T-helper 22 cell (primary cell): ENCODE measurements around the gene C11orf91.
"Not testable (repeated sequence)": the region's sequence is repeated elsewhere in the genome, so short reads cannot be mapped to it uniquely, and the experiment has no call there.

Experiments used
- DNase-seq: peaks from one replicate; pipeline ENCODE4 v3.0.0-alpha.2; 2020; ENCODE audit warnings: low read depth

Gene C11orf91

DNA sequence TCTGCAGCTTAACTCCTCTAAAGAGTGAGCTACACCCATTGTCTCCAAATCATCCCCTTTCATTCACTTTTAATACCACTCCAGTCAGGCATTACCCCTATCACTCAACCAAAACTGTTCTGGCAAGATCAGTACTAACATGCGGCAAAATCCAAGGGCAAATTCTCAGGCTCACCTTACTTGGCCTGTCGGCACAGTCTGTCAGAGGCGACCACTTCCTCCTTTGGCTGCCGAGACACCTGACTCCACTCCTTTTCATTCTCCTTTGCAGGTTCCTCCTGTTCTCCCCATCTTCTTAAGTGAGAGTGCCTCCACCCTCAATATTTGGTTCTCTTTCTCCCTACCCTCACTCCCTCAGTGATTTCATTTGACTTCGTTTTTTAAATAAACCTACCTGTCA is 4.2 kb downstream of the C11orf91 start:
- DNase-seq: no peak

DNA sequence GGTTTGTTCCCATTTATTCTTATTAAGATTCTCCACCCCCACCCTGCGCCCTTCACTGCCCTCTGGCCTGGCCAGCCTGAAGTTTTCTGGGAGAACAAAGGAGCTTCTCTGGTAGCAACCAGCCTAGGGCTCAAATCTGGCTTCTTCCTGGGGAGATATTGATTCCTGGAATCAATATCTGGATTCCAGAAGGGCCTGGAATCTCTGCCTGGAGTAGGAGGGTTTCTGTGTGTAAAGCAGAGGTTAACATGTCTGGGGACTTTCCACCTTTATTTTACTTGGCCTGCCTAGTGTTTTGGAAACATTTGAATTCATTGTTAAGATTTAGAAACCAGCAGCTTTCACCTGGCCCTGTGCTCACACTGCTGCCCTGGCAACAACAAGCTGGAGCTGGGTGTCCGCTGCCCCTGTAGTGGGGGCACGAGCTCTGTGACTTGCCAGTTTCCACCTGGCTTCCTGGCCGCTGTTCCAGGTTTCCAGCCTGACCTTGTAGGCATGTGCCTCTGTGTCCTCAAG is 5.5 kb downstream of the C11orf91 start:
- DNase-seq: no peak

DNA sequence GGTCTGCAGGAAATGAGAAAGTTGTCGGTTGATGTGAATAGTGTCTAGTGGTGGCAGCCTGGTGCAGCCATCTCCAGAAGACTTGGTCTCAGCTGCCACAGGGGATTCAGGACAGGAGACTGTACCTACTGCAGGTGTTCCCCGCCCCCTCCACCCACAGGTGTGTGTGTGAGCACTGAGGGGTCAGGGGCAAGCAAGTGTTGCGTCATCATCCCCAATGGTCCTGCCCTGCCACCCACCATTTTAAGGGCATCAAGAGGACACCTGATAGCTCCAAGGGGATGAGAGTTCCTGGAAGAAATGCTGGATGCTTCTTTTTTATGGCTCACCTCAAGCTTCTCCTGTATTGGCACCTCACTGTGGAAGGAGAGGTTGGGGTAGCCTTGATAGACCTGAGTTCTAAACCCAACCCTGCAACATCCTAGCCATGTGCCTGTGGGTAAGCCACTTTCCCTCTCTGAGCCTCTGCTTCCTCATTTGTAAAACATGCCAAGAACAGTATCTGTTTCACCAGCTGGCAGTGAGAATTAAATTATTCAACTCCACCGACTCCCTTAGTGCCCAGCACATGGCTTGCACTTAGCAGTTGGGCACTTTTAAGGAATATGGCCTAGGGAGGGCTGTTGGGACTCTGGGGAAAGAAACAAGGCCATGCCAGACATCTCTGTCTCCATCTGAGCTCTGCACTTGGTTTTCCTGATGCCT is 6.1 kb downstream of the C11orf91 start:
- no peak for DNase-seq

DNA sequence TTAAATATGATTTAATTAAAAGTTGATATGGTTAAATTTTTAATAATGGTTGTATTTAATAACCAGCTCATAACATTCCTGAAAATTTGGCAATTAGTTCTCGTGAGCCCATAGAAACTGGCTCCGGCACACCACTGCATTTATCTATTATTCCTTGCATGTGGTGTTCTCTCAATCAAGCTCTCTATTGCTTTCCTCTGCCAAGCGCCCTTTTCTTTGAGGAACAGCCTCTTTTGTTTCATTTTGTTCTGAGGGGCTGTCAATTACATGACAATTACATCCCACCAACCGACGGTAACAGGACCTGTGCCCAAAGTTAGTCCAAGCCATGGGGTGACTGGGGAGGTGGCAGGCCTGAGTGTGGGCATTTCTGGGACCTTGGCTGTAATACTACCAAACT is 8.1 kb downstream of the C11orf91 start:
- DNase-seq: no peak

DNA sequence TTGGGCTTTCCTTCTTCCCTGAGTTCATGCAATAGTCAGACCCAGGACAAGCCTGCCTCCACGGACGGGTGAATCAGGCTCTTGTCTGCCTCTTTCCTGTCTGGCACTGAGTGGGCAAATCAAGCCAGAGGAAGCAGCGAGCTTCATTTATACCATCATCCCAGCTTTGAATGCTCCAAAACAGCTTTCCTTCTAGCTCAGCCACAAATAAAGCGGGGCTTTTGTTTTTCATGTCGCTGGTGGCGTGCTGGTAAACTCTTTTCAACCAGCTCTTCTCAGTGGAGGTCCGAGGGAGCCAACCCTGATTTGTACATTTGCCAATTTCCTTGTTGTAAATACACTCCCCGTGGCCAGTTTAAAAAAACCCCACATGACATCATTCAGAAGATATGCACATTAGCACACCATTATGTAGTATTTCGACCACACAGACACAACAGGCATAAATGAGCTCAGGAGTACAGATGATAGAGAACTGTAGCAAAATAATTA is 8.6 kb downstream of the C11orf91 start:
- DNase-seq: no peak

DNA sequence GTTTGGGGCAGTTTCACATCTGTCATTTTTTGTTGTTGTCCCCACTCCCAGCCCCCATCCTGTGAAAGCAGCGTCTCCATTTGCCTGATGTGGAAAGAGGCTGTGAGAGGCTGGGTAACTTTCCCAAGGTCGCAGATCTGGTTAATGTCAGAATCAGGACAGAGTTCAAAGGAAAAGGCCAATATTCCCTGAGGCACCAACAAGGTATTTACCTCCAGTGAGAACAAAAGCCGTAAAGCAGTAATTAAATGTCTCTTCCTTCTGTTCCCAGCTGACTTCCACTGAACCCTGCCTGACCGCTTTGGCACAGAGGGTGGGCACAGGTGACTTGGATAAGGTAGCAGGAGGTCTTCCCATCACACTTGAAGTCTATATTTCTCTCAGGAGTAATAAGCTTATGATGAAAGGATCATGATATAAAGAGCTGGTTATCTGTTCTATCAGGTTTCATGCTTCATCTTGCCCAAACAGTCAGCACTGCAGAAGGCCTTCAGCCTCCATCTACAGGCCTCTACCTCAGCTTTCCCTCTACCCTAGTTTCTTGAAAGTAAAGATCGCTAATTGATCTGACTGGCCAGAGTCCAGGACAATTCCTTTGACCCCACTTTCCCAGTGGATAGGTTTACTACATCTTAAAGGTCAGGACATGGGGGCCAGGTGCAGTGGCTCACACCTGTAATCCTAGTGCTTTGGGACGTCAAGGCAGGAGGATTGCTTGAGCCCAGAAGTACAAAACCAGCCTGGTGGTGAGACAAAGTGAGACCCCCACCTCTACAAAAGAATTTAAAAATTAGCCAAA is 9.4 kb downstream of the C11orf91 start:
- no peak for DNase-seq

DNA sequence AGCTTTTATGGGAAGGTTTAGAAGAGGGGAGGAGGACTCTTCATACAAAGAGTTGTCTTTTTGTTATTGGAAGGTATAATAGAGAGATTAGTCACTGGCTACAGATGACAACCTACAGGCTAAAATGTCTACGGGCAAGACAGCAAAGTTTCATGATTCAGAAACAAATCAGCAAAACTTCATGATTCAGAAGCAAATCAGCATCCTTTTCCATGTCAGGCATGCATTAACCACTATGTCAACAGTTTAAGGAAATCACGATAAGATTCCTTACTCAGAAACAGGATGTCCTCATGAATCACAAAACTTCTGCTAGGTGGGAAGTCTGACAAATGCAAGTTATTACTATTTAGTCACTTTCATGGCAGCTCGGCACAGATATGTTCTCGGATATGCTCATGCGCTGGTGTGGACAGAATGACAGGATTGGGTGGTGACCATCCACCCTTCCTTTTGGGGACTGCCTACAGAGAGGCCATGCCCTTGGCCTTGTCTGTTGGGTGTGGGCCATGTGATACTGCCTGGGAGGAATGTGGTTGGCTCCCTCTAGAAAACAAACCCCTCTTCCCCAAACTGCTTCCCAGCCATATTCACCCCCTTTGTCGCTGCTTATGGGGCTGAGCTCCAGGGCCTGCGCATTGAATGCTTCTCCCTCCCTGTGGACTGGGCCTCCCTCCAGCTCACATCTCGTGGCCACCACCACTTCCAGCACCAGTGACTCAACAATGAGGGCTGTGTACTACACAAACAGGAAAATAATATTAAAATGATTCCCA is 10.1 kb downstream of the C11orf91 start:
- no peak for DNase-seq

DNA sequence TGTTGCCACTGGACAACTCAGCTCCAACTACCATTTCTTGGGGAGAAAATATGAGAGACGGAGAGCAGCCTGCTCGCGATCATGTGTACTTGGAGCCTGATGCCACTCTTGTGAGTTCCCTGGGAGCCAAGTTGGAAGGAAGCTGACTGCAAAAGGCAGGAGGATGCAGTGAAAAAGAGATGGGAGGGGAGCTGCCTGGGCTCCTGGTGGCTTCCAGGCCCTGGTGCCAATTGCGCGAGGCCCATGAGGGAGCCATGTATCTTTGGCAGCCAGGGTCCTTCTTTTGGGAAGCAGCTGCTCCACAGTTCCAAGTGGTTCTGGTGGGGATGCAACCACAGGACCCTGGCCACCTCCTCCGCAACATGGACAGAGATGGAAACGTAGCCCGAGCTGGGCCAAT is 11.1 kb downstream of the C11orf91 start:
- no peak for DNase-seq

DNA sequence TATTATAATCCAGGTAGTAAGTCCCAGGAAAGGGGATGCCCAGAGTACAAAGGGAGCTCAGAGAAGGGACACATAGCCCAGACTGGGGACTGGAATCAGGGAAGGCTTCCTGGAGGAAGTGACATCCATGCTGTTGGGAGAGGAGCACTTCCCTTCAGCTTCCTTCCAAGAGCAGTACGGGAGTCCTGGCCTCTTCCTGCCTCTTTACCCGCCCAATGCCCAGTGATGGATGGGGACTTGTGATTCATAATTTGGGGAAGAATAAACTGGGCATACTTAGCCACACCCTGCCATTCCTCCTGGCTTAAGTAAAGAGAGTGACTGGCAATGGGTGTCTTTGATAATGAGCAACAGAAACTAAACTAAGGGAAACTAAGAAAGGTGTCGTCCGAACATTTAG is 11.5 kb downstream of the C11orf91 start:
- DNase-seq: no peak

DNA sequence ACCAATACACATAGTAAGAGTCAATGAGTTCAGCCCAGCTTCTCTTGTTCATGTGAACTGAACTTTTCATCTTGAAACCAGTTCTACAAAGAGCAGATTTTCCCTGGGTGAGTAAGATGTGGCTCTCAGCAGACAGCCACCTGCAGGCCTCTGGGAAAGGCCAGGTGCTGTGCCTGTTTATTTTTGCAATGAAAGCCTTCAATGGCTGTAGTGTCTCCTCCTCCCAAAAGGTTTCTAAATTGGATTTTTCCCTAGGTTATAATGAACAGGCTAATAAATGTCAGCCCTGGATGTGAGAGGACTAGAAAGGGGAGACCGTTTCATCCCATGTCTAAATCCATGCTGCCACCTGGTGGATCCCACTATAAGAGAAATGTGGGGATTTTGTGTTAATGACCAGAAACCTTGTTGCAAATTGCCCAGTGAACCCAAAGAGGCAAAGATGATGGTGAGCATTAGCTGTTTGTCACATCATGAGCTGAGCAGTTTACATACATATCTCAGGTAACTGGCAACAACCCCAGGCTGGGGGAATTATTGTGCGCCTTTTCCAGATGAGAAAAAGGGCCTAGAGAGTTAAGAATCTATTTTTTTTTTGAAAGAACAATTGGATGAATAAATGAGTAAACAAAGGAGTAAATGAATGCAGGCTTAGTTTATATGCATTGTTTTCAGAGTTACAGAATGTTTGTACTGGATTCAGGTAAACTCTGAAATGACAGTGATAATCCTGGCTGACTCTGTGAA is 12.7 kb downstream of the C11orf91 start:
- no peak for DNase-seq

DNA sequence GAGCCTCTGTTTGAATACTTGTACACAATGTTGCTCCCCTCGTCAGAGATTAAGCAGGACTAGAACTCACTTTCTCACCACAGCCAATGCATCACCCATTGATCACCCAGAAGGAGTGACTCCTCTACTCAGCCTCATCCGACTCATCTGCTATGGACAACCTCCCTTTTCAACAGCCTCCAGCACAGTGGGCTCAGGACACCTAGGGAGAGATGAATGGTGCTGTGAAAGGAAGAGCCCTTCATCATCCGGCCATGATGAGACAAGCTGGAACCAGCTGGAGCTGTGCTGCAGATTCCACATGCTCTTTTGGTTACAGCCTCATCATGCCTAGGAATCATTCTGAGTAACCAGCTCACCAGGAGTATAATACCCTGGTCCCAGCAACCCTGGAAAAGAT is 15.5 kb downstream of the C11orf91 start:
- no peak for DNase-seq

DNA sequence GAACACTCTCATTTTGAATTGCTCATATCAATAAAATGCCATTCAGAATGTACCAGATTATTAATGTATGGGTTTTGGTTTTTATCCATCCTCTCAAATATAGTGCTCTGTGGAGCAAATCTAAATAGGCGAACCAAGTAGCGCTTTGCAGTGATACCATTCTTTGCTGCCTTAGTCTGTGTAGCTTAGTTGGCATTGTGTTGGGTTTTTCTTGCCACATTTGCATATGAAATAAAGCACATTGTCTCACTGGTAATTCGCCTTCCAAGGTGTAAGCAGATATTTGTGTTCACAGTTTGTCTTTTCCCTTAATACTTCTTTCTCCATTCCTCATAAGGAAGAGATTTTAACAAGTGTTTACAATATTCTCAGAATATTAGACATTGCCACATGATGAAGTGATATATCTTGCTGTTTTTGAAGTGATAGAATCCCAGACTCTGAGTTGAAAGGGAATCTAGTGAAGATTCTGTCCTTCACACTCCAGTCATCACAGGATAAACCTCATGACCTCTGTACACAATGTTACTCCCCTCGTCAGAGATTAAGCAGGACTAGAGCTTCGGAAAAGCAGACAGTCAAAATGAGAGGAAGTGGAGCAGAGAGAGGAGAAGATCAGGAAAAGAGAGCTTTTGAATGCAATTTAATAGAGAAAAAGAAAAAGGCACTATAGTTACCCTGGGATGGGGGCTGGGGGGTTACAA is 16.5 kb downstream of the C11orf91 start:
- no peak for DNase-seq

DNA sequence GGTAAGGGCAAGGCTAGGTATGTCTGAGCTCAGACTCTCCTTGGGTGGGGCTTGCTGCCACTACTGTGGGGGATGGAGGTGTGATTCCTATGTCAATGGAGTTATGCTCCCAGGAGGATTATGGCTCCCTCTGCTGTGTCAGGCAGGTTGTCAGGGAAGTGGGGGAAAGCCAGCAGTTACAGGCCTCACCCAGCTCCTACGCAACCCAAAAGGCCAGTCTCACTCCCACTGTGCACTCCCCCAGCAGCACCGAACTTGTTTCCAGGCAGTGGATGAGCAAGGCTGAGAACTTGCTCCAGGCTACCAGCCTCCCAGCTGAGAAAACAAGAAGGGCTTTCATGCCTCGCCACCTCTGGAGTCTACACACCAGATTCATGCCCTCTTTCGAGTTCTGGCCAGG is 18.2 kb downstream of the C11orf91 start:
- no peak for DNase-seq

DNA sequence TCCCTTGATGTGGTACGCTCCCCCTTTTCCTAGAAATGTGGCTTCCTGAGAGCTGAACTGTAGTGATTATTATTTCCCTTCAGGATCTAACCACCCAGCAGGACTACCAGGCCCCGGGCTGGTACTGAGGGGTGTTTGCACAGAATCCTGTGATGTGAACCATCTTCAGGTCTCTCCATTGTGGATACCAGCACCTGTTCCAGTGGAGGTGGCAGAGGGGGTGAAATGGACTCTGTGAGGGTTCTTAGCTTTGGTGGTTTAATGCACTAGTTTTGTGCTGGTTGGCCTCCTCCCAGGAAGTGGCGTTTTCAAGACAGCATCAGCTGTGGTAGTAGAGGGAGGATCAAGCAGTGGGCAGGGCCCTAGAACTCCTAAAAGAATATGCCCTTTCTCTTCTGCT is 18.6 kb downstream of the C11orf91 start:
- DNase-seq: no peak

DNA sequence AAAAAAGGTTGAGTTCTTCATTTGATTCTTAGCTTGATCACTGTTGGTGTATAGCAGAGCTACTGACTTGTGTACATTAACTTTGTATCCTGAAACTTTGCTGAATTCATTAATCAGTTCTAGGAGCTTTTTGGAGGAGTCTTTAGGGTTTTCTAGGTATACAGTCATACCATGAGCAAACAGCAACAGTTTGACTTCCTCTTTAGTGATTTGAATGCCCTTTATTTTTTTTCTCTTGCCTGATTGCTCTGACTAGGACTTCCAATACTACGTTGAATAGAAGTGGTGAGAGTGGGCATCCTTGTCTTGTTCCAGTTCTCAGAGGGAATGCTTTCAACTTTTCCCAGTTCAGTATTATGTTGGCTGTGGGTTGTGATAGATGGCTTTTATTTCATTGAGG is 22.0 kb downstream of the C11orf91 start:
- DNase-seq: not testable (repeated sequence)

DNA sequence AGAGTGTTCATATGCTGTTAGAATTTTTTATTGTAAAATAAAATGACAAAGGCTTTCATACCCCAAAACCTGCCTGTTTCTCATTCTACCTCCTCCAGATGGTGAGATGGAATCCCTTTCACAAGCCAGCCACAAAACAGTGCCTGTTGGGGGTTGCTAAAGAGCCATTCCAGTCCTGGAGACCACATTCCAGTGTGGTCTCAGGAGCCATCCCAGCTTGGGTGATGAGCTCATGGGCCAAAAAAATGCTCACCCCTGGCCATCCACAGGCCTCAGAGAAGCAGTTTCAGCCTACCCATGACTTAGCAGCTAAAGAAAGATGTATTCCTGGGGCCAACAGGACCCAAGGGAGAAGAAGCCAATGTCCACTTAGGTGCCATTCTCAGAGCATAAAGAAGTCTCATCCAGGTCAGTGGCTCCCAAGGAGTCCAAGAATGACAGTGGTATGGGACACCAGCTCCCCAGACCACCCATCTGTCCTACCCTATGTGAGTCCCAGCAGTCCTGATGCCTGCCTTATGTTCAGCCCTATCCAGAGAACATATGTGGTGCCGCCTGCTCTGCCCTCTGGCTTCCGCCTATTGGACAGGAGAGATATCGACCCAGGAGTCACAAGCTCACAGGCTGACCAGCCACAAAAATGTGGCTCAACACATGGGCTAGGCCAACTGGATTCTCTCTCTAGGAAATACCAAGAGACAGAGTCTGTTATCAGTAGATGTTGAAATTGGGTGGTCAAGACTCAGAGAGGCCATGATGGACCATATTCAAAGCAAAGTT is 26.4 kb downstream of the C11orf91 start:
- no peak for DNase-seq

DNA sequence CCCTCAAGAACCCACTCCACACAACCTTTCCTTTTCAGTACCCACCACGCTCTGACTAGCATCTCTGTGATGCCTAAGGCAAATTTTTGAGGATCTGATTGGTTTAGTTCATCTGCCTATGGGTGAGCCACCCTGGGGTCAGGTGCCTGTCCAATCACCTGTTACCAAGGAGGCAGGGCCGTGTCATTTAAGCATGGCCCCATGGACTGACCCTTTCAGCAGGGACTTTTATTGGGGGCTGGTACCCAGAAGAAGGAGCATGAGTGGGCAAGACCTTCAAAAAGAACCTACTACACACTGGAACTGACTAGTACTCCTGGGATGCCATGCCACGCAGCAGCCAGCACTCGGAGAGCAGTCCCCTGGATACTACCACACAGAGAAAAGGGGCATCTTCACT is 28.4 kb downstream of the C11orf91 start:
- DNase-seq: no peak

DNA sequence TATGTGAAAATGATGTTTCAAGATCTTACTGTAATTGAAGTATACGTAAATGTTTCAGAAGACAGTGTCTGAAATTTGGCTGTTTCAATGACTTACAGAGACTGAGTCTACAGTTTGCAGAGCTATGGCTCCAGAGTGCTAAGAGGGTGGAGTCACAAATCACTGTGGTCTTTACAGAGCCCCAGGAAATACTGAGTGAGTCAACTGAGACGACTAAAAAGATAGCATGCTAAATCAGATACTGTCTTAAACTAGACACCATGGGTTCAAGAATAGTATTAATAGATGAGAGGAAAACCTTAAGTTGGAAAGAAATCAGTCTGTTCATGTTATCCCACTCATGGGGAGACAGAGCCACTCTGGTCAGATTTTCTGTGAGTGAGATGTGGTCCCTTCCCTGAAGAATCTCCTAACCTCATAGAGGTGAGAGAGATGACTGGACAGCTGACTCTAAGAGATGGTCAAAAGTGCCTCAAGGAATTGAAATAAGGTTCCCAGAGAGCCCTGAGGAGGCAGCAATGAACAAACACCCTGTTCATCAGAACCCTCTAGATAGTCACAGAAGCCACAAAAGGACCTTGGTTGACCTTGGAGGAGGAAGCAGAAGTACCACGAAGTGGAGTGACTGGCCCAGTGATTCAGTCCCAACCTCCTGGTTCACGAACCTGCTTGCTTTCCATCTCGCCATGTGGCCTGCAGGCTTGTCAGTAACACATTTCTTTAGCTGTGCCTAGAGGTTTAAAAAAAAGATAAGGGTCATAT is 30.2 kb downstream of the C11orf91 start:
- no peak for DNase-seq

DNA sequence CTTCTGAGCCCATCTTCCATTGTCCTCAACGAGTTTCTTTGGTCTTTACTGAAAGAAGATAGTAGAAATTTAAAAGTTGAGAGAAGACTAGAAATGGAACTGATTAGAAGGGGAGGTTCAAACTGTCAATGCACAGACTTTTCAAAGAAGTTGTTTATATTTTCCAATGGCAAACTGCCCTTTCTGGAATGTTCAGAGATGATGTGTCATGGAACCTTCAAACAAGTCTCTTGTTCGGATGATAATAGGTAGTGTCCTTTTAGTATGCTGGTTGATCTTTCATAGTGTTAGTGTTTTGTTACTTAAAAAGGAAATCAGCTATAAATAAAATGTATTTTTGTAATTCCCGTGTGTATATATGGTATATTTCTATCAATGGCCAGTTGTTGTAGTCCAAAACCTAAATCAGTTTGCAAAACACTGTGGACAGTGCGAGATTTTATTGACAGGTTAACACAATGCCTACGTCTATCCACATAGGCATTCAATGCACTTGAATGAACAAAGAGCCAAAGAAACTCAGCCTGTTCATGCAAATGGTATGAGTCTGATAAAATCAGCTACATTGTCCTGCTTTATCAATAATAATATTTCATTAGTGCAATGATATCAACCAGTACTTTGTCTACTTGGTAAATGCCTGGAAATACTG is 30.9 kb downstream of the C11orf91 start:
- no peak for DNase-seq
